GM15510 (cell line): ENCODE data around the gene UBE2V1.

Experiments
- POLR2A ChIP-seq: IDR thresholded peaks from 3 replicates; pipeline ENCODE4 v1.6.1; 2011; ENCODE audit warnings: borderline replicate concordance; ENCODE audit not compliant: insufficient read length; ENCODE audit errors: extremely low read depth

Gene UBE2V1

GRCh38 chr20:50127587-50128519 lies 14.9 kb upstream of the UBE2V1 start:
- TF ChIP-seq POLR2A, result no peak

GRCh38 chr20:50126662-50127061 lies 13.7 kb upstream of the UBE2V1 start:
- TF ChIP-seq POLR2A, result no peak

- no peak for TF ChIP-seq POLR2A
Measured at GRCh38 chr20:50125279-50125678, 12.3 kb upstream of the UBE2V1 start.

DNA sequence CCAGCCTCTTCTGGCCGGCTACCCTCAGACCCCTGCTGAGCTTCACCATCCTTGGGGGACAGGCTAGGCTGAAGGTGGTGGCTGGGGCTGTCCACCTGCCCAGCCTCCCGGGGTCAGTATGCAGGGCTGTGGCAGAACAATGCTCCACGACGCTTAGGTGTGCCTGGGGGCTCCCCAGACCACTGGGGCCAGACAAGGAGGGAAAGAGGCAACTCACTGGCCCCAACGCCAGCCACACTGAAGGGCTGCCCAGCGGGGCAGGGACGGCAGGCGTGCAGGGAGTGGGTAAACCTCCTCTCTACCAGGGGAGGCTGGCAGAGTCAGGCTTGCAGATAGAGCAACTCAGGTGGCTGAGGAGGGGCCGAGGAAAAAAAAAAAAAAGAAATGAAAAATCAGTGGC lies 11.5 kb upstream of the UBE2V1 start:
- no peak for TF ChIP-seq POLR2A

DNA sequence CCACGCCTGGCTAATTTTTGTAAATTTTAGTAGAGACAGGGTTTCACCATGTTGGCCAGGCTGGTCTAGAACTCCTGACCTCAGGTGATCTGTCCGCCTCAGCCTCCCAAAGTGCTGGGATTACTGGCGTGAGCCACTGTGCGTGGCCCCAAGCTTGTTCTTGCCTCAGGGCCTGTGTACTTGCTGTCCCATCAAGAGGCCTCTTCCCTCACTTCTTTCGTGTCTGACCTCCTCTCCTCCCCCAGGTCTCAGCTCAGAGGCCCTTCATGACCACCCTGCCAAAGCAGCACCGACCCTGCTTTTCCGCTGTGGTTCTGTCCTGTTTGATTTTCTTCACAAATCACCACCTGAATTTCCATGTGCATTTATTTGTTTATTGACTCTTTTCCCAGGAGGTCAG lies 10.5 kb upstream of the UBE2V1 start:
- no peak for TF ChIP-seq POLR2A

DNA sequence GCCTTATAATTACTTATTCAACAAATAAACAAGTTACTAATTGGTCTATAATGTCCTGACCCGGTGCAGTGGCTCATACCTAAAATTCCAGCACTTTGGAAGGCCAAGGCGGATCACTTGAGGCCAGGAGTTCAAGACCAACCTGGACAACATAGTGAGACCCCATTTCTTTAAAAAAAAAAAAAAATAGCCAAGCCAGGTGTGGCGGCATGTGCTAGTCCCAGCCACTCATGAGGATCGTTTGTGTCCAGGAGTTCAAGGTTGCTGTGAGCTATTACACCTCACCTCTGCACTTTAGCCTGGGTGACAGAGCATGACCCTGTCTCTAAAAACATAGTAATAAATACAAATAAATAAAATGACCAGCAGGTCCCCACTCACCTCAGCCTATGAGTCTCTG lies 9.8 kb upstream of the UBE2V1 start:
- no peak for TF ChIP-seq POLR2A

DNA sequence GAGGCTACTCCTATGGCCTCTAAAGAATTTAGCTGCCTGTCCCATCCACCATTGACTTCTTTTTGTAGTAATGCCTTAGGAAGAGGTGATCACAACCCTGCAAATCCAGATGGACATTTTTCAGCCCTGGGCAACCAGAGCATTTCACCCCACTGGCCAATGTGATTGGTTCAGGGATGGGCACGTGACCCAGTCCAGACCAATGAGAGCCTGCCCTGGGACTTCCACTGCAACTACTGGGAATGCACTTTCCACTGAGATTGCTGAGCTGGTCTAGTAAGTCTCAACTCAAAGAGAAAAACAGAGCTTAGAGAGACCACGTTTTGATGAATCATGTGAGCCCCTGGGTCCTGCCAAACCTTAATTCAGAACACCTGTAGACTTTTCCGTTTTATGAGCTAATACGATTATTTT lies 8.9 kb upstream of the UBE2V1 start:
- no peak for TF ChIP-seq POLR2A

- no peak for TF ChIP-seq POLR2A
Measured at GRCh38 chr20:50120935-50121693, 8.2 kb upstream of the UBE2V1 start.

GRCh38 chr20:50118203-50118602 lies 5.3 kb upstream of the UBE2V1 start:
- TF ChIP-seq POLR2A, result no peak

GRCh38 chr20:50116368-50116999 lies 3.5 kb upstream of the UBE2V1 start:
- TF ChIP-seq POLR2A, result no peak

DNA sequence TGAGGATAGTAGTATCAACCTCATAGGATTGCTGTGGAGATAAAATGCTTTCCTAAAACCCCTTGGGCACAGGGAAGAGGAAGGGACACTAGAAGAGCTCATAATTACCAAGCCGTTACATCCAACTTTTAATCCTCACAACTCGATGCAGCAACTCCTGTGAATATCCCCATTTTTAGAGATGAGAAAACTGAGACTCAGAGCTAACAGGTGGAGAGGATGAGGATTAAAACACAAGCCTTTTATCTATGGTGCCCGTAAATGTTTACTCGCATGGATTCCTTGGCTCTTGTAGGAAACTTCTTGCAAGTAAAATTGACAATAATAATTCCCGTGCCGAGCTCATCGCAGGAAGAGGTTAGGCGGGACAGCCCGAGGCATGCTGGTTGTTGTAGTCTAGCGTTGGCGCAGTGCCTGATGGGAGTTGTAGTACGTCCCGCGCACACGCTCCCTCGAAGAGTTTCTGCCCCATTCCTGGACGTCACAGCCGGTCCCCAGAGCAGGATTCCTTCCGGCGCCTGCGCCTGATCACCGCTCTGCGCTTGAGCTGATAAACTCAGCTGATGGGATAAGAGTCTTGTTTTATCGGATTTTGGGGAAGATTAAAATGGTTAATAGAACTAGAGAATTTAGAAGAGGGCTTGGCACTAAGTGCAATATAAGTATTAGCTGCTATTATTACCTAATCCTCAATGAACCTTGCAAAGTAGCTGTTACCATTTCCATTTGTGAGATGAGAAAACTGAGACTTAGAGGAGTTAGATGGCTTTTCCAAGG lies 2.8 kb upstream of the UBE2V1 start:
- TF ChIP-seq POLR2A, result peak; percentile 81

- TF ChIP-seq POLR2A, result no peak
Measured at GRCh38 chr20:50115041-50115512, 2.1 kb upstream of the UBE2V1 start.

- TF ChIP-seq POLR2A, result no peak
Measured at GRCh38 chr20:50113420-50114224, 672 bp upstream of the UBE2V1 start.
